PC-3 (cell line): ENCODE measurements around the gene PRR15L. TPM values are rescaled to one million over a fixed set of nuclear protein-coding genes. Genes with fewer than 3 reads are reported as not detected.

Experiments used
- ATAC-seq: fragments of 200-7000 bp; cut with Tn5 transposase; 2 replicates; pipeline ENCODE4 v1.9.1; 2020; ENCODE audit warnings: mild to moderate bottlenecking, moderate library complexity
- BruUV-seq: library from RNA; stranded (reverse); fragments of 400-500 nt; replicated peaks from 2 replicates; lab custom pipeline; 2021; lab: Mats Ljungman, UMichigan
- CTCF ChIA-PET: fragments of 300-600 bp; sonication (Branson Sonifier 250); formaldehyde crosslinking; loops from one replicate; lab custom pipeline; 2022; ENCODE audit warnings: antibody characterized with exemption; lab: Charles Lee
- POLR2A ChIA-PET: fragments of 300-600 bp; sonication (Branson Sonifier 250); formaldehyde crosslinking; loops from one replicate; lab custom pipeline; 2022; ENCODE audit warnings: antibody characterized with exemption; ENCODE audit not compliant: unreplicated experiment; lab: Charles Lee
- DNase-seq: peaks from one replicate; pipeline ENCODE4 v3.0.0-alpha.2; 2015
- H2AFZ ChIP-seq: fragments of 300-600 bp; sonication (generic); 2 replicates; pipeline ENCODE4 v1.6.0; 2016; ENCODE audit warnings: antibody characterized with exemption, low read length
- H3F3A ChIP-seq: fragments of 300-600 bp; sonication (generic); one replicate; pipeline ENCODE4 v1.6.0; 2017; ENCODE audit warnings: antibody characterized with exemption, low read length, control low read depth, mild to moderate bottlenecking; ENCODE audit not compliant: unreplicated experiment
- H3K27ac ChIP-seq: fragments of 300-600 bp; sonication (generic); 2 replicates; pipeline ENCODE4 v1.5.1; 2016; ENCODE audit warnings: mild to moderate bottlenecking, low read length
- H3K27me3 ChIP-seq: fragments of 300-600 bp; sonication (generic); 2 replicates; pipeline ENCODE4 v1.6.1; 2016; ENCODE audit warnings: low read length, mixed read lengths
- H3K36me3 ChIP-seq: fragments of 300-600 bp; sonication (generic); 2 replicates; pipeline ENCODE4 v1.6.1; 2016; ENCODE audit warnings: low read depth, mixed run types, low read length, mixed read lengths
- H3K4me1 ChIP-seq: fragments of 300-600 bp; sonication (generic); 2 replicates; pipeline ENCODE4 v1.5.1; 2016; ENCODE audit warnings: low read length; ENCODE audit not compliant: insufficient read depth
- H3K4me2 ChIP-seq: fragments of 300-600 bp; sonication (generic); 2 replicates; pipeline ENCODE4 v1.6.0; 2016; ENCODE audit warnings: low read length
- H3K4me3 ChIP-seq: fragments of 300-600 bp; sonication (generic); 2 replicates; pipeline ENCODE4 v1.5.1; 2016; ENCODE audit warnings: mild to moderate bottlenecking, low read length, mixed read lengths
- H3K79me2 ChIP-seq: fragments of 300-600 bp; sonication (generic); 2 replicates; pipeline ENCODE4 v1.6.1; 2017; ENCODE audit warnings: low read length, mixed read lengths
- H3K9ac ChIP-seq: fragments of 300-600 bp; sonication (generic); 2 replicates; pipeline ENCODE4 v1.6.0; 2016; ENCODE audit warnings: mild to moderate bottlenecking, low read length
- H3K9me2 ChIP-seq: fragments of 300-600 bp; sonication (generic); replicated peaks from 2 replicates; pipeline ENCODE4 v1.6.1; 2016; ENCODE audit warnings: mixed run types, low read length, mixed read lengths
- H3K9me3 ChIP-seq: fragments of 300-600 bp; sonication (generic); 2 replicates; pipeline ENCODE4 v1.6.1; 2016; ENCODE audit warnings: low read length, mixed read lengths
- H4K20me1 ChIP-seq: fragments of 300-600 bp; sonication (generic); 2 replicates; pipeline ENCODE4 v1.6.1; 2016; ENCODE audit warnings: low read length, mixed read lengths
- EZH2 ChIP-seq: fragments of 300-600 bp; sonication (generic); IDR thresholded peaks from one replicate; pipeline ENCODE4 v1.6.1; 2017; ENCODE audit warnings: antibody characterized with exemption, mild to moderate bottlenecking, low read length; ENCODE audit not compliant: unreplicated experiment
- EZH2phosphoT487 ChIP-seq: fragments of 300-600 bp; sonication (generic); IDR thresholded peaks from 2 replicates; pipeline ENCODE4 v1.6.1; 2018; ENCODE audit warnings: mild to moderate bottlenecking, antibody characterized with exemption, low read length, borderline replicate concordance
- intact Hi-C: fragments of 100-400 bp; cut with micrococcal nuclease; formaldehyde crosslinking; loops from 2 replicates; pipeline ENCODE4 v1.9.0; 2023
- total RNA-seq: library from RNA; depleted of rRNA; stranded (reverse); fragments of >200 nt; gene quantifications from 2 replicates; pipeline ENCODE4 v1.2.3, GENCODE V29; 2014
- TF ChIP-seq, protein P1 (sequence below): fragments of 300-600 bp; sonication (generic); conservative IDR thresholded peaks from 2 replicates; pipeline ENCODE4 v1.5.1; 2017; ENCODE audit warnings: antibody characterized with exemption, low read depth, mild to moderate bottlenecking, low read length

The PRR15L gene
- total RNA-seq, 1 experiment from 2014 or later, result 6.0 TPM

GRCh38 chr17:47978324-47978723, 20.6 kb upstream of the PRR15L start:
- Histone ChIP-seq H3K4me1 (no peaks in the 10 kb centered on the region), H3K36me3 (peaks cover 64% of the 10 kb centered on the region), H3K9me3 (no peaks in the 10 kb centered on the region), H3K4me3 (no peak overlapping the region), H2AFZ (no peak overlapping the region), H4K20me1 (no peaks in the 10 kb centered on the region), H3K27ac (no peak overlapping the region), H3F3A (no peaks in the 10 kb centered on the region), H3K9me2 (no peaks in the 10 kb centered on the region), H3K9ac (no peak overlapping the region), H3K4me2 (no peak overlapping the region), H3K79me2 (no peaks in the 10 kb centered on the region), H3K27me3 (no peaks in the 10 kb centered on the region)
- no TSS peak for BruUV-seq
- intact Hi-C loops, result loop anchor here (1.0 kb wide), 1 partner anchor 40 kb away; no protein-coding TSS in a partner anchor
- ChIA-PET POLR2A (no interaction called here), CTCF (interaction anchor here (0.5 to 1.5 kb wide), 5 partner anchors 12 to 40 kb away, joined by 3 to 17 read pairs (median 4); no protein-coding TSS in a partner anchor)
- peak; percentile 84 for ATAC-seq
- TF ChIP-seq EZH2 (no peak), EZH2phosphoT487 (no peak)
- TF ChIP-seq, protein P1, sequence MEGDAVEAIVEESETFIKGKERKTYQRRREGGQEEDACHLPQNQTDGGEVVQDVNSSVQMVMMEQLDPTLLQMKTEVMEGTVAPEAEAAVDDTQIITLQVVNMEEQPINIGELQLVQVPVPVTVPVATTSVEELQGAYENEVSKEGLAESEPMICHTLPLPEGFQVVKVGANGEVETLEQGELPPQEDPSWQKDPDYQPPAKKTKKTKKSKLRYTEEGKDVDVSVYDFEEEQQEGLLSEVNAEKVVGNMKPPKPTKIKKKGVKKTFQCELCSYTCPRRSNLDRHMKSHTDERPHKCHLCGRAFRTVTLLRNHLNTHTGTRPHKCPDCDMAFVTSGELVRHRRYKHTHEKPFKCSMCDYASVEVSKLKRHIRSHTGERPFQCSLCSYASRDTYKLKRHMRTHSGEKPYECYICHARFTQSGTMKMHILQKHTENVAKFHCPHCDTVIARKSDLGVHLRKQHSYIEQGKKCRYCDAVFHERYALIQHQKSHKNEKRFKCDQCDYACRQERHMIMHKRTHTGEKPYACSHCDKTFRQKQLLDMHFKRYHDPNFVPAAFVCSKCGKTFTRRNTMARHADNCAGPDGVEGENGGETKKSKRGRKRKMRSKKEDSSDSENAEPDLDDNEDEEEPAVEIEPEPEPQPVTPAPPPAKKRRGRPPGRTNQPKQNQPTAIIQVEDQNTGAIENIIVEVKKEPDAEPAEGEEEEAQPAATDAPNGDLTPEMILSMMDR, result peak; percentile 94
- DNase-seq, result peak; percentile 72

DNA sequence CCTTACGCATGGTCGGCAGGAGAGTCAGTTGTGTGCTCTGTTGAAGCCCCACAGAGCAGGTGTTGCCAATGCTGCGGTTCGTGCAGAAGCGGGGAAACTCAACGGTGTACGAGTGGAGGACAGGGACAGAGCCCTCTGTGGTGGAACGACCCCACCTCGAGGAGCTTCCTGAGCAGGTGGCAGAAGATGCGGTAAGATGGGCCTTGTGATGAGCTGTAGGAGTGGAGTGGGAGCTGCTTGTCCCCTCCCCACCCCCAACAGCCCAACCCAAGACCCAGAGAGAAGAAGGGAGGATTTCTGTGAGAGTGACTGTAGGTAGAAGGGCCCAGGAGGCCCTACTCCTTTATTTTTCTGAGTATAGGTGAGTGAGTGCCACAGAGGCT, 18.1 kb upstream of the PRR15L start:
- POLR2A ChIA-PET, result no interaction called here
- Histone ChIP-seq H3F3A (no peaks in the 10 kb centered on the region), H3K9me3 (no peaks in the 10 kb centered on the region), H4K20me1 (no peaks in the 10 kb centered on the region), H3K9me2 (no peaks in the 10 kb centered on the region), H3K27me3 (no peaks in the 10 kb centered on the region), H3K4me2 (no peak overlapping the region), H3K4me1 (peaks cover 14% of the 10 kb centered on the region), H3K4me3 (no peak overlapping the region), H3K79me2 (peaks cover 23% of the 10 kb centered on the region), H3K27ac (no peak overlapping the region), H3K9ac (no peak overlapping the region), H3K36me3 (peaks cover 42% of the 10 kb centered on the region), H2AFZ (no peak overlapping the region)
- ATAC-seq, result no peak
- CTCF ChIA-PET, result interaction anchor here (0.8 kb wide), 1 partner anchor 92 kb away, joined by 3 read pairs; no protein-coding TSS in a partner anchor
- TF ChIP-seq EZH2 (no peak), EZH2phosphoT487 (no peak)
- TF ChIP-seq, protein P1, result no peak
- intact Hi-C loops, result no loop called here
- no TSS peak for BruUV-seq
- DNase-seq, result no peak

- no peak for DNase-seq
- ATAC-seq, result no peak
- H3K27ac ChIP-seq, result no peak overlapping the region
- H3K9me3 ChIP-seq, result no peaks in the 10 kb centered on the region
- H3K27me3 ChIP-seq, result no peaks in the 10 kb centered on the region
- peaks cover 23% of the 10 kb centered on the region for H3K79me2 ChIP-seq
- intact Hi-C loops, result no loop called here
- POLR2A ChIA-PET, result no interaction called here
- CTCF ChIA-PET, result no interaction called here
- H3K4me2 ChIP-seq, result no peak overlapping the region
- H2AFZ ChIP-seq, result no peak overlapping the region
- H3K4me1 ChIP-seq, result peaks cover 16% of the 10 kb centered on the region
- BruUV-seq, result no TSS peak
- H3K4me3 ChIP-seq, result no peak overlapping the region
- peaks cover 37% of the 10 kb centered on the region for H3K36me3 ChIP-seq
- no peaks in the 10 kb centered on the region for H4K20me1 ChIP-seq
- H3K9ac ChIP-seq, result no peak overlapping the region
- H3F3A ChIP-seq, result no peaks in the 10 kb centered on the region
- TF ChIP-seq EZH2phosphoT487 (no peak), EZH2 (no peak)
- TF ChIP-seq, protein P1, result no peak; the same call in 1 of the 2 replicates
- H3K9me2 ChIP-seq, result no peaks in the 10 kb centered on the region
Measured at GRCh38 chr17:47975189-47975822, 17.6 kb upstream of the PRR15L start.
